B cell (primary cell): ENCODE results near the gene CASP4. TPM values are rescaled to one million over a fixed set of nuclear protein-coding genes. Genes with fewer than 3 reads are reported as not detected.

Experiments used
- ATAC-seq: fragments of 200-7000 bp; cut with Tn5 transposase; one replicate; pipeline ENCODE4 v1.10.0; 2021; ENCODE audit warnings: low read depth, mild to moderate bottlenecking, moderate number of reproducible peaks, moderate library complexity
- CTCF ChIA-PET: fragments of 350-600 bp; sonication (Branson Sonifier 250); formaldehyde crosslinking; loops from one replicate; lab custom pipeline; 2021; ENCODE audit warnings: antibody characterized with exemption, inconsistent platforms; lab: Charles Lee
- POLR2A ChIA-PET: fragments of 350-600 bp; sonication (Branson Sonifier 250); formaldehyde crosslinking; loops from one replicate; lab custom pipeline; 2021; ENCODE audit warnings: antibody characterized with exemption; lab: Charles Lee
- DNase-seq: peaks from one replicate; pipeline ENCODE4 v3.0.0; 2013
- H2AFZ ChIP-seq: 2 replicates; pipeline ENCODE4 v1.6.1; 2012; ENCODE audit warnings: mild to moderate bottlenecking, low read depth, low read length; ENCODE audit not compliant: insufficient read depth, poor library complexity, severe bottlenecking
- H3K27ac ChIP-seq, 2 donors: 1 replicate in 1 of 2; 2 replicates in 1 of 2; pipeline ENCODE4 v1.5.1; 2012 to 2013; ENCODE audit warnings: low read length in 2 of 2, mild to moderate bottlenecking in 2 of 2, moderate library complexity in 1 of 2
- H3K27me3 ChIP-seq, 4 experiments: fragments of 200-600 bp in 1 of 4; sonication (generic) in 1 of 4; replicated peaks in 1 of 4; 1 replicate in 2 of 4; 2 replicates in 2 of 4; pipeline versions ENCODE4 v1.6.1 to v1.7.0; 2013 to 2016; ENCODE audit warnings: low read length in 3 of 4, mild to moderate bottlenecking in 2 of 4, mixed read lengths in 1 of 4, moderate library complexity in 1 of 4; ENCODE audit not compliant: insufficient read depth in 4 of 4, control insufficient read depth in 3 of 4; ENCODE audit errors: control extremely low read depth in 1 of 4
- H3K36me3 ChIP-seq, 2 experiments: replicated peaks in 1 of 2; 1 replicate in 1 of 2; 2 replicates in 1 of 2; pipeline versions ENCODE4 v1.6.1 to v1.7.1; 2013; ENCODE audit warnings: low read length in 1 of 2; ENCODE audit not compliant: insufficient read depth in 2 of 2, control insufficient read depth in 1 of 2; ENCODE audit errors: control extremely low read depth in 1 of 2, extremely low read depth in 1 of 2
- H3K4me1 ChIP-seq, 2 donors: fragments of 200-600 bp in 1 of 2; sonication (generic) in 1 of 2; 1 replicate in 1 of 2; 2 replicates in 1 of 2; pipeline versions ENCODE4 v1.5.1 to v1.6.1; 2013 to 2017; ENCODE audit warnings: low read length in 2 of 2; ENCODE audit not compliant: control insufficient read depth in 2 of 2, insufficient read depth in 2 of 2
- H3K4me2 ChIP-seq: replicated peaks from 2 replicates; pipeline ENCODE3; 2012; ENCODE audit warnings: mild to moderate bottlenecking, low read depth, low read length; ENCODE audit not compliant: poor library complexity, severe bottlenecking
- H3K4me3 ChIP-seq, 5 experiments: fragments of 200-600 bp in 1 of 5; sonication (generic) in 1 of 5; 1 replicate in 3 of 5; 2 replicates in 2 of 5; pipeline versions ENCODE4 v1.5.1 to v1.7.0; 2011 to 2016; ENCODE audit warnings: low read length in 4 of 5, mild to moderate bottlenecking in 4 of 5, low read depth in 2 of 5, control low read depth in 1 of 5, moderate library complexity in 1 of 5; ENCODE audit not compliant: insufficient read depth in 1 of 5; ENCODE audit errors: control extremely low read depth in 1 of 5, extremely low read depth in 1 of 5
- H3K79me2 ChIP-seq: fragments of 200-600 bp; sonication (generic); one replicate; pipeline ENCODE4 v1.6.0; 2016; ENCODE audit warnings: low read length; ENCODE audit not compliant: control insufficient read depth, insufficient read depth
- H3K9ac ChIP-seq: fragments of 200-600 bp; sonication (generic); 2 replicates; pipeline ENCODE4 v1.6.1; 2017; ENCODE audit warnings: mild to moderate bottlenecking, low read length, moderate library complexity
- H3K9me3 ChIP-seq, 3 donors: one replicate each; pipeline versions ENCODE4 v1.6.1 to v1.7.1; 2013; ENCODE audit warnings: low read length in 2 of 3; ENCODE audit not compliant: control insufficient read depth in 2 of 3, insufficient read depth in 1 of 3; ENCODE audit errors: control extremely low read depth in 1 of 3
- H4K20me1 ChIP-seq: 2 replicates; pipeline ENCODE4 v1.6.0; 2012; ENCODE audit warnings: mild to moderate bottlenecking, low read length; ENCODE audit not compliant: insufficient read depth, control insufficient read depth, poor library complexity, severe bottlenecking
- H3K27ac Mint-ChIP-seq: one replicate; pipeline ENCODE4 v1.8.0; 2021; ENCODE audit warnings: mixed read lengths
- H3K27me3 Mint-ChIP-seq: one replicate; pipeline ENCODE4 v1.8.0; 2021; ENCODE audit warnings: mixed read lengths
- H3K4me1 Mint-ChIP-seq: one replicate; pipeline ENCODE4 v1.8.0; 2021; ENCODE audit warnings: mixed read lengths
- H3K4me3 Mint-ChIP-seq: one replicate; pipeline ENCODE4 v1.8.0; 2021; ENCODE audit warnings: mixed read lengths
- H3K9me3 Mint-ChIP-seq: one replicate; pipeline ENCODE4 v1.8.0; 2022; ENCODE audit warnings: mixed read lengths; ENCODE audit not compliant: insufficient read depth
- EZH2 ChIP-seq: IDR thresholded peaks from 2 replicates; pipeline ENCODE4 v1.6.1; 2012; ENCODE audit warnings: borderline replicate concordance, low read depth, mild to moderate bottlenecking, moderate library complexity, low read length; ENCODE audit not compliant: insufficient read depth, poor library complexity, severe bottlenecking
- WGBS: methylation state at CpG from one replicate; pipeline ENCODE4 v1.1.5; 2013; ENCODE audit warnings: missing lambda C conversion rate; ENCODE audit not compliant: insufficient coverage; 5-methylcytosine and 5-hydroxymethylcytosine counted together
- intact Hi-C: fragments of 100-400 bp; cut with micrococcal nuclease; formaldehyde crosslinking; loops from one replicate; pipeline ENCODE4 v1.10.0; 2022
- polyA plus RNA-seq: library from polyadenylated mRNA; depleted of rRNA; stranded (reverse); fragments of >200 nt; gene quantifications from 2 replicates; pipeline ENCODE4 v1.2.3, GENCODE V29; 2012
- total RNA-seq, 2 donors: library from RNA; stranded (reverse); fragments of 120-200 nt in 1 of 2; gene quantifications; 1 replicate in 1 of 2; 2 replicates in 1 of 2; pipeline versions ENCODE4 v1.2.3 to v1.2.4, GENCODE V29; 2013 to 2022
- TF ChIP-seq, protein P1 (sequence below): fragments of 200-600 bp; IDR thresholded peaks from one replicate; pipeline ENCODE4 v1.8.0; 2022; ENCODE audit warnings: antibody characterized with exemption, mild to moderate bottlenecking

The CASP4 gene
- total and polyA plus RNA-seq, 2 donors (not counting 1 experiment from before 2014, with no cell fraction given), result 72.4 to 157 TPM

DNA sequence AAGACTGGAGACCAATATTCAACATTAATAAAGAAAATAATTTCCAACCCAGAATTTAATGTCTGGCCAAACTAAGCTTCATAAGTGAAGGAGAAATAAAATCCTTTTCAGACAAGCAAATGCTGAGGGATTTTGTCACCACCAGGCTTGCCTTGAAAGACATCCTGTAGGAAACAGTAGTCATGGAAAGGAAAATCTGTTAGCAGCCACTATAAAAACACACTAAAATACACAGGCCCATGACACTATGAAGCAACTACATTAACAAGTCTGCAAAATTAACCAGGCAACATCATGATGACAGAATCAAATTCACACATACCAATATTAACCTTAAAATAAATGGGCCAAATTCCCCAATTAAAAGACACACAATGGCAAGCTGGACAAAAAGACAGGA is 2.4 kb upstream of the CASP4 start:
- Mint-ChIP-seq H3K27ac (no peak overlapping the region), H3K4me3 (no peak overlapping the region), H3K4me1 (peaks cover 25% of the 10 kb centered on the region), H3K9me3 (no peaks in the 10 kb centered on the region), H3K27me3 (no peaks in the 10 kb centered on the region)
- peaks cover 0 to under 1% of the 10 kb centered on the region in 2 experiments for H3K36me3 ChIP-seq
- H3K4me1 ChIP-seq, result peaks cover 21 to 22% of the 10 kb centered on the region in 2 donors
- CTCF ChIA-PET, result no interaction called here
- no peak overlapping the region for H3K27ac ChIP-seq
- no peaks in the 10 kb centered on the region for H3K27me3 ChIP-seq
- peaks cover 27% of the 10 kb centered on the region for H3K79me2 ChIP-seq
- no peak overlapping the region for H3K4me3 ChIP-seq
- ATAC-seq (no peak), DNase-seq (no peak)
- no peak overlapping the region for H3K9ac ChIP-seq
- no peaks in the 10 kb centered on the region for H4K20me1 ChIP-seq
- no peak for TF ChIP-seq EZH2
- TF ChIP-seq, protein P1, sequence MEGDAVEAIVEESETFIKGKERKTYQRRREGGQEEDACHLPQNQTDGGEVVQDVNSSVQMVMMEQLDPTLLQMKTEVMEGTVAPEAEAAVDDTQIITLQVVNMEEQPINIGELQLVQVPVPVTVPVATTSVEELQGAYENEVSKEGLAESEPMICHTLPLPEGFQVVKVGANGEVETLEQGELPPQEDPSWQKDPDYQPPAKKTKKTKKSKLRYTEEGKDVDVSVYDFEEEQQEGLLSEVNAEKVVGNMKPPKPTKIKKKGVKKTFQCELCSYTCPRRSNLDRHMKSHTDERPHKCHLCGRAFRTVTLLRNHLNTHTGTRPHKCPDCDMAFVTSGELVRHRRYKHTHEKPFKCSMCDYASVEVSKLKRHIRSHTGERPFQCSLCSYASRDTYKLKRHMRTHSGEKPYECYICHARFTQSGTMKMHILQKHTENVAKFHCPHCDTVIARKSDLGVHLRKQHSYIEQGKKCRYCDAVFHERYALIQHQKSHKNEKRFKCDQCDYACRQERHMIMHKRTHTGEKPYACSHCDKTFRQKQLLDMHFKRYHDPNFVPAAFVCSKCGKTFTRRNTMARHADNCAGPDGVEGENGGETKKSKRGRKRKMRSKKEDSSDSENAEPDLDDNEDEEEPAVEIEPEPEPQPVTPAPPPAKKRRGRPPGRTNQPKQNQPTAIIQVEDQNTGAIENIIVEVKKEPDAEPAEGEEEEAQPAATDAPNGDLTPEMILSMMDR, result no peak
- no peak overlapping the region for H3K4me2 ChIP-seq
- POLR2A ChIA-PET, result no interaction called here
- intact Hi-C loops, result no loop called here
- peaks cover 0 to 5% (median 4%) of the 10 kb centered on the region in 3 donors for H3K9me3 ChIP-seq
- H2AFZ ChIP-seq, result no peak overlapping the region

DNA sequence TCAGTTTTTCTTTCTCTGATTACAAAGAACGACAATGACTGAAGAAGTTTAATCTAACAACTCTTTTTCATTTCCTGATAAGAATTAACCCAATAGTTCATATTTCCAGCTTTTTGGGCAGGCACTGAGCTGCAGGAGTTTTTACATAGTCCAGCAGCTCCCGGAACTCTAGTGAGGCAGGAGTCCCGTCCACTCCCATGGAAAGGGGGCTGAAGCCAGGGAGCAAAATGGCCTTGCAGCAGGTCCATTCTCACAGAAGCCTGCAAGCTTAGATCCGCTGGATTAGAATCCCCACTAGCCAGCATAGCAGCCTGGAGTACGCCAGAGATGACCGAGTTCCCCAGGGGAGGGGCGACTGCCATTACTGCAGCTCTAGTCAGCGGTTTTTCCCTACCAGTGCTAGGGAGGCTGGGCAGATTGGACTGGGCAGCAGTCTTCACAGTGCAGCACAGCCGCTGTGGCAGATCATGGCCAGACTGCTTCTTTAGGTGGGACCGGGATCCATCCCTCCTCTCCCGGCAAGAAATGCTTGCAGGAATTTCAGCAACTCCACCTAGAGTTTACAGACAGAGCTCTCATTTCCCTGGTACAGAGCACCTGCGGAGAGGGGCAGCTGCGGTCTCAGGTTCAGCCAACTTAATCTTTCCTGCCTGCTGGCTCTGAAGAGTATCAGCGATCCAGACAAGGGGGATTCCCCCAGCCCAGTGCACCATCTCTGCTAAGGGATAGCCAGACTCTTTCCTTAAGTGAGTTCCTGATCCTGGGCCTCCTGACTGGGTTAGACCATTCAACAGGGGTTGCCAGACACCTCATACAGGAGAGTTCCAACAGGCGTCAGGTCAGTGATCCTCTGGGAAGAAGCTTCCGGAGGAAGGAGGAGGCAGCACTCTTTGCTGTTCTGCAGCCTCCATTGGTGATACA is 742 bp upstream of the CASP4 start:
- ATAC-seq (no peak), DNase-seq (no peak)
- Histone ChIP-seq H3K79me2 (peaks cover 44% of the 10 kb centered on the region), H3K27ac (peak overlapping the region in 1 of 2 donors; percentile 97), H3K4me1 (peaks cover 29 to 30% of the 10 kb centered on the region in 2 donors), H3K36me3 (peaks cover 0 to 11% of the 10 kb centered on the region in 2 experiments), H3K27me3 (no peaks in the 10 kb centered on the region), H2AFZ (peak overlapping the region; percentile 85), H3K9me3 (peaks cover 0 to 10% (median 3%) of the 10 kb centered on the region in 3 donors), H4K20me1 (no peaks in the 10 kb centered on the region), H3K4me2 (peak overlapping the region; percentile 81), H3K9ac (peak overlapping the region; percentile 100), H3K4me3 (peak overlapping the region; percentile 66 to 99 (median 85))
- Mint-ChIP-seq H3K4me1 (peaks cover 34% of the 10 kb centered on the region), H3K27ac (peak overlapping the region; percentile 92), H3K9me3 (no peaks in the 10 kb centered on the region), H3K4me3 (peak overlapping the region; percentile 94), H3K27me3 (no peaks in the 10 kb centered on the region)
- intact Hi-C loops, result loop anchor here (1.0 to 5.0 kb wide), 3 partner anchors 22 to 68 kb away; partner anchors contain the start of gene CASP1
- CTCF ChIA-PET, result interaction anchor here (1.5 kb wide), 1 partner anchor 32 kb away, joined by 5 read pairs; no protein-coding TSS in a partner anchor
- TF ChIP-seq, protein P1, result no peak
- TF ChIP-seq EZH2, result no peak
- POLR2A ChIA-PET, result no interaction called here
- WGBS, result 95% methylated on average over 14 of the region's 16 CpGs
